H9 (cell line): ENCODE data around the gene TSPYL4. TPM values are rescaled to one million over a fixed set of nuclear protein-coding genes. Genes with fewer than 3 reads are reported as not detected.
A peak's percentile ranks its signal among the peaks of the same experiment; 100 is the strongest.

Source experiments
- DNase-seq: peaks from one replicate; pipeline ENCODE4 v3.0.0-alpha.2; 2017
- H2AFZ ChIP-seq: one replicate; pipeline ENCODE4 v1.6.1; 2013; ENCODE audit warnings: mild to moderate bottlenecking, low read length, control low read depth, moderate library complexity
- H2AK5ac ChIP-seq: 2 replicates; pipeline ENCODE4 v1.6.1; 2013; ENCODE audit warnings: low read length, control low read depth, mixed read lengths; ENCODE audit not compliant: insufficient read length
- H2BK120ac ChIP-seq: one replicate; pipeline ENCODE4 v1.6.1; 2013; ENCODE audit warnings: low read depth, mild to moderate bottlenecking, low read length, control low read depth, inconsistent platforms; ENCODE audit not compliant: poor library complexity, severe bottlenecking
- H2BK12ac ChIP-seq: 2 replicates; pipeline ENCODE4 v1.6.1; 2013; ENCODE audit warnings: low read length, control low read depth, mixed read lengths, low read depth; ENCODE audit not compliant: insufficient read length
- H2BK15ac ChIP-seq: 2 replicates; pipeline ENCODE4 v1.6.1; 2013; ENCODE audit warnings: low read depth, low read length, control low read depth
- H2BK20ac ChIP-seq: one replicate; pipeline ENCODE4 v1.6.1; 2013; ENCODE audit warnings: low read depth, mild to moderate bottlenecking, low read length, control low read depth, inconsistent platforms; ENCODE audit not compliant: poor library complexity, severe bottlenecking
- H2BK5ac ChIP-seq: 2 replicates; pipeline ENCODE4 v1.6.1; 2013; ENCODE audit warnings: low read length, control low read depth, mixed read lengths; ENCODE audit not compliant: insufficient read length
- H3K14ac ChIP-seq: 2 replicates; pipeline ENCODE4 v1.6.1; 2013; ENCODE audit warnings: low read length, control low read depth; ENCODE audit not compliant: insufficient read depth
- H3K18ac ChIP-seq: 2 replicates; pipeline ENCODE4 v1.6.1; 2013; ENCODE audit warnings: low read depth, mild to moderate bottlenecking, mixed read lengths, low read length, control low read depth; ENCODE audit not compliant: insufficient read length
- H3K23ac ChIP-seq: 2 replicates; pipeline ENCODE4 v1.6.1; 2013; ENCODE audit warnings: low read length, control low read depth, mixed read lengths, low read depth; ENCODE audit not compliant: insufficient read length
- H3K23me2 ChIP-seq: 2 replicates; pipeline ENCODE4 v1.6.1; 2013; ENCODE audit warnings: low read depth, mild to moderate bottlenecking, mixed read lengths, low read length, control low read depth; ENCODE audit not compliant: insufficient read length, poor library complexity, severe bottlenecking
- H3K27ac ChIP-seq: 2 replicates; pipeline ENCODE4 v1.5.1; 2013; ENCODE audit warnings: low read length, control low read depth, mixed read lengths, low read depth; ENCODE audit not compliant: insufficient read length
- H3K27me3 ChIP-seq: 2 replicates; pipeline ENCODE4 v1.6.1; 2013; ENCODE audit warnings: low read length, control low read depth, inconsistent platforms; ENCODE audit not compliant: insufficient read depth
- H3K4ac ChIP-seq: 2 replicates; pipeline ENCODE4 v1.6.1; 2013; ENCODE audit warnings: low read depth, mild to moderate bottlenecking, control low read depth, inconsistent platforms, low read length, moderate library complexity
- H3K4me1 ChIP-seq: 2 replicates; pipeline ENCODE4 v1.6.1; 2013; ENCODE audit warnings: low read length, control low read depth, inconsistent platforms; ENCODE audit not compliant: insufficient read depth
- H3K4me2 ChIP-seq: 2 replicates; pipeline ENCODE4 v1.6.1; 2013; ENCODE audit warnings: low read length, control low read depth, mixed read lengths; ENCODE audit not compliant: insufficient read length, insufficient read depth
- H3K56ac ChIP-seq: 2 replicates; pipeline ENCODE4 v1.6.1; 2013; ENCODE audit warnings: low read depth, mild to moderate bottlenecking, mixed read lengths, low read length, control low read depth; ENCODE audit not compliant: insufficient read length
- H3K79me1 ChIP-seq: 2 replicates; pipeline ENCODE4 v1.6.1; 2013; ENCODE audit warnings: low read depth, mild to moderate bottlenecking, moderate library complexity, low read length, control low read depth, inconsistent platforms; ENCODE audit not compliant: insufficient read depth, poor library complexity, severe bottlenecking
- H3K79me2 ChIP-seq: 2 replicates; pipeline ENCODE4 v1.6.1; 2013; ENCODE audit warnings: low read length, control low read depth, inconsistent platforms; ENCODE audit not compliant: insufficient read depth
- H3K9ac ChIP-seq: 2 replicates; pipeline ENCODE4 v1.6.1; 2013; ENCODE audit warnings: low read length, control low read depth, mixed read lengths; ENCODE audit not compliant: insufficient read length; ENCODE audit errors: extremely low read depth
- H3K9me3 ChIP-seq: one replicate; pipeline ENCODE4 v1.6.1; 2013; ENCODE audit warnings: low read depth, low read length, inconsistent platforms; ENCODE audit not compliant: control insufficient read depth
- H3T11ph ChIP-seq: one replicate; pipeline ENCODE4 v1.6.1; 2013; ENCODE audit warnings: mild to moderate bottlenecking, low read length, control low read depth, inconsistent platforms
- H4K20me1 ChIP-seq: one replicate; pipeline ENCODE4 v1.6.1; 2013; ENCODE audit not compliant: control insufficient read depth, insufficient read length, insufficient read depth
- H4K5ac ChIP-seq: 2 replicates; pipeline ENCODE4 v1.6.1; 2013; ENCODE audit warnings: low read depth, mild to moderate bottlenecking, mixed read lengths, low read length, control low read depth; ENCODE audit not compliant: insufficient read length
- H4K8ac ChIP-seq: replicated peaks from 2 replicates; pipeline ENCODE4 v1.6.1; 2013; ENCODE audit warnings: low read length, control low read depth, mixed read lengths, low read depth; ENCODE audit not compliant: insufficient read length
- H4K91ac ChIP-seq: 2 replicates; pipeline ENCODE4 v1.6.1; 2013; ENCODE audit warnings: low read depth, mild to moderate bottlenecking, moderate library complexity, mixed read lengths, low read length, control low read depth; ENCODE audit not compliant: insufficient read length
- H3K27ac Mint-ChIP-seq, 3 experiments: 2 replicates in 2 of 3; 3 replicates in 1 of 3; pipeline ENCODE4 v1.8.0; 2020 to 2021; ENCODE audit warnings: mixed read lengths in 3 of 3, mild to moderate bottlenecking in 1 of 3, moderate library complexity in 1 of 3
- H3K27me3 Mint-ChIP-seq: 2 replicates; pipeline ENCODE4 v1.8.0; 2021; ENCODE audit warnings: low read depth, mild to moderate bottlenecking, moderate library complexity, mixed read lengths
- H3K36me3 Mint-ChIP-seq, 3 experiments: 2 replicates in 2 of 3; 3 replicates in 1 of 3; pipeline ENCODE4 v1.8.0; 2020 to 2021; ENCODE audit warnings: low read depth in 3 of 3, mixed read lengths in 3 of 3; ENCODE audit not compliant: insufficient read depth in 1 of 3
- H3K4me1 Mint-ChIP-seq, 2 experiments: 2 replicates each; pipeline ENCODE4 v1.8.0; 2020; ENCODE audit warnings: mixed read lengths in 2 of 2
- H3K4me3 Mint-ChIP-seq, 2 experiments: 2 replicates in 1 of 2; 3 replicates in 1 of 2; pipeline ENCODE4 v1.8.0; 2020 to 2021; ENCODE audit warnings: mild to moderate bottlenecking in 2 of 2, mixed read lengths in 2 of 2, moderate library complexity in 1 of 2
- H3K9me3 Mint-ChIP-seq, 2 experiments: 2 replicates in 1 of 2; 3 replicates in 1 of 2; pipeline ENCODE4 v1.8.0; 2020; ENCODE audit warnings: mild to moderate bottlenecking in 2 of 2, mixed read lengths in 2 of 2, moderate library complexity in 1 of 2
- WGBS: extraction: QIAGEN DNeasy Blood & Tissue Kit; methylation state at CpG from one replicate; pipeline ENCODE4 v1.1.7; 2013; ENCODE audit warnings: missing lambda C conversion rate, low lambda C conversion rate, mixed read lengths; ENCODE audit not compliant: insufficient read length; ENCODE audit errors: extremely low coverage; 5-methylcytosine and 5-hydroxymethylcytosine counted together
- total RNA-seq: library from RNA; stranded (reverse); gene quantifications from 2 replicates; pipeline ENCODE4 v1.2.1, GENCODE V29; 2021
- TF ChIP-seq, protein P1 (sequence below): fragments of 200-600 bp; sonication (generic); conservative IDR thresholded peaks from 3 replicates; pipeline ENCODE4 v1.8.0; 2021; ENCODE audit warnings: antibody characterized with exemption, mild to moderate bottlenecking

TSPYL4 gene
- total RNA-seq, 1 experiment from 2014 or later: 19.0 TPM

DNA sequence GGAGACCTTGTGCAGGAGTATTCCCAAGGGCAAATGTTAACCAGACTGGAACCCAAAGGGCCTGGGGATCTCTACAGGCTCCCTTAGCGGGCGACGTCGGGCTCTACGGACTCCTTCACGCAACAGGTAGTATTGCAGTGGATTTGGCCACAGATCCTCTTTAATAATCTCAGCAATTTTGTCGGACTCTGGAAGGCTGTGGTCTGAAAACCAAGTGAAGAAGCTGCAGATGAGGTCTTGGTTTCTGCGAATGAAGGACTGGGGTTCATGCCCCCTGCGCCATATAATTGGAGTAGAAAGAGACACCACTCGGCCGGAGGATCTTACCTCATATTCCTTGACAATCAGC lies 24.6 kb upstream of the TSPYL4 start:
- Histone ChIP-seq H3K14ac (no peak overlapping the region), H2BK12ac (no peak overlapping the region), H3K23me2 (peaks cover 10% of the 10 kb centered on the region), H2AK5ac (no peak overlapping the region), H2AFZ (no peak overlapping the region), H3K9ac (peak overlapping the region; percentile 93), H3K18ac (no peak overlapping the region), H4K5ac (no peak overlapping the region), H2BK5ac (no peak overlapping the region), H3T11ph (no peak overlapping the region), H3K79me2 (peaks cover 15% of the 10 kb centered on the region), H2BK15ac (no peak overlapping the region), H4K8ac (no peak overlapping the region), H4K20me1 (no peaks in the 10 kb centered on the region), H3K79me1 (peaks cover 6% of the 10 kb centered on the region), H3K27me3 (no peaks in the 10 kb centered on the region), H3K4ac (no peak overlapping the region), H3K4me1 (peaks cover 3% of the 10 kb centered on the region; the same call in 1 of the 2 replicates), H3K56ac (no peak overlapping the region), H3K27ac (no peak overlapping the region), H3K4me2 (peak overlapping the region; percentile 87), H4K91ac (no peak overlapping the region), H3K9me3 (no peaks in the 10 kb centered on the region), H3K23ac (no peak overlapping the region), H2BK20ac (no peak overlapping the region), H2BK120ac (no peak overlapping the region)
- WGBS: no CpG with 5 or more reads among the region's 11 CpGs
- peaks cover 6 to 34% (median 28%) of the 10 kb centered on the region in 3 experiments; a peak in 6 of 7 replicates for H3K36me3 Mint-ChIP-seq
- TF ChIP-seq, protein P1, sequence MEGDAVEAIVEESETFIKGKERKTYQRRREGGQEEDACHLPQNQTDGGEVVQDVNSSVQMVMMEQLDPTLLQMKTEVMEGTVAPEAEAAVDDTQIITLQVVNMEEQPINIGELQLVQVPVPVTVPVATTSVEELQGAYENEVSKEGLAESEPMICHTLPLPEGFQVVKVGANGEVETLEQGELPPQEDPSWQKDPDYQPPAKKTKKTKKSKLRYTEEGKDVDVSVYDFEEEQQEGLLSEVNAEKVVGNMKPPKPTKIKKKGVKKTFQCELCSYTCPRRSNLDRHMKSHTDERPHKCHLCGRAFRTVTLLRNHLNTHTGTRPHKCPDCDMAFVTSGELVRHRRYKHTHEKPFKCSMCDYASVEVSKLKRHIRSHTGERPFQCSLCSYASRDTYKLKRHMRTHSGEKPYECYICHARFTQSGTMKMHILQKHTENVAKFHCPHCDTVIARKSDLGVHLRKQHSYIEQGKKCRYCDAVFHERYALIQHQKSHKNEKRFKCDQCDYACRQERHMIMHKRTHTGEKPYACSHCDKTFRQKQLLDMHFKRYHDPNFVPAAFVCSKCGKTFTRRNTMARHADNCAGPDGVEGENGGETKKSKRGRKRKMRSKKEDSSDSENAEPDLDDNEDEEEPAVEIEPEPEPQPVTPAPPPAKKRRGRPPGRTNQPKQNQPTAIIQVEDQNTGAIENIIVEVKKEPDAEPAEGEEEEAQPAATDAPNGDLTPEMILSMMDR: no peak
- H3K4me1 Mint-ChIP-seq: peaks cover 44 to 48% of the 10 kb centered on the region in 2 experiments
- DNase-seq: no peak
- no peaks in the 10 kb centered on the region; the same call in 1 of the 2 replicates for H3K27me3 Mint-ChIP-seq
- H3K27ac Mint-ChIP-seq: 0 out of 7 replicates have a peak overlapping the region, but pooled peaks of 1 of the 3 experiments have one; percentile 100
- no peaks in the 10 kb centered on the region for H3K9me3 Mint-ChIP-seq
- H3K4me3 Mint-ChIP-seq: peak overlapping the region; percentile 96 to 99
